SK-N-SH (cell line): Measurements from ENCODE around the gene SATL1. TPM values are rescaled to one million over a fixed set of nuclear protein-coding genes. Genes with fewer than 3 reads are reported as not detected.
"Not testable (repeated sequence)": the region's sequence is repeated elsewhere in the genome, so short reads cannot be mapped to it uniquely, and the experiment has no call there.

Experiments used
- CTCF ChIA-PET: fragments of 300-600, 350-600 bp; formaldehyde crosslinking; extraction: SDS; loops from one replicate; lab custom pipeline; 2021; lab: Yijun Ruan, JAX
- POLR2A ChIA-PET: fragments of 350-600 bp; sonication (Branson Sonifier 250); formaldehyde crosslinking; extraction: SDS; loops from one replicate; lab custom pipeline; 2020; ENCODE audit warnings: antibody characterized with exemption, inconsistent platforms; lab: Yijun Ruan, JAX
- DNase-seq: peaks from one replicate; pipeline ENCODE4 v3.0.0; 2012
- H2AFZ ChIP-seq: fragments of 200-600 bp; sonication (generic); 2 replicates; pipeline ENCODE4 v1.8.1; 2016; ENCODE audit warnings: antibody characterized with exemption, mild to moderate bottlenecking, low read depth
- H3F3A ChIP-seq: fragments of 200-600 bp; sonication (generic); replicated peaks from 2 replicates; pipeline ENCODE3; 2016; ENCODE audit warnings: antibody characterized with exemption, mild to moderate bottlenecking; ENCODE audit not compliant: insufficient read depth
- H3K27ac ChIP-seq, 2 experiments: fragments of 200-500 bp in 1 of 2; fragments of 200-600 bp in 1 of 2; sonication (Bioruptor generic) in 1 of 2; sonication (generic), shearing (Covaris generic) in 1 of 2; 2 replicates each; pipeline versions ENCODE4 v1.5.1 to v1.6.1; 2014 to 2016; ENCODE audit warnings: low read depth in 2 of 2, inconsistent platforms in 1 of 2, low read length in 1 of 2, mild to moderate bottlenecking in 1 of 2, mixed read lengths in 1 of 2
- H3K27me3 ChIP-seq: fragments of 200-600 bp; sonication (generic), shearing (Covaris generic); 2 replicates; pipeline ENCODE4 v1.6.1; 2016; ENCODE audit warnings: mixed run types; ENCODE audit not compliant: insufficient read depth
- H3K36me3 ChIP-seq, 2 experiments: fragments of 200-500 bp in 1 of 2; fragments of 200-600 bp in 1 of 2; sonication (Bioruptor generic) in 1 of 2; sonication (generic) in 1 of 2; replicated peaks in 1 of 2; 2 replicates each; pipeline versions ENCODE3 to v1.5.1; 2014 to 2016; ENCODE audit warnings: low read length in 1 of 2, mild to moderate bottlenecking in 1 of 2; ENCODE audit not compliant: insufficient read depth in 2 of 2, control insufficient read depth in 1 of 2
- H3K4me1 ChIP-seq, 2 experiments: fragments of 200-500 bp in 1 of 2; fragments of 200-600 bp in 1 of 2; sonication (Bioruptor generic) in 1 of 2; sonication (generic), shearing (Covaris generic) in 1 of 2; 2 replicates each; pipeline versions ENCODE4 v1.5.1 to v1.6.1; 2014 to 2016; ENCODE audit warnings: low read depth in 1 of 2, low read length in 1 of 2, mixed run types in 1 of 2; ENCODE audit not compliant: insufficient read depth in 2 of 2, control insufficient read depth in 1 of 2
- H3K4me2 ChIP-seq: fragments of 200-600 bp; sonication (generic), shearing (Covaris generic); 2 replicates; pipeline ENCODE4 v1.6.1; 2017; ENCODE audit warnings: mixed run types
- H3K4me3 ChIP-seq, 2 experiments: fragments of 200-500 bp in 1 of 2; fragments of 200-600 bp in 1 of 2; sonication (Bioruptor generic) in 1 of 2; sonication (generic), shearing (Covaris generic) in 1 of 2; 2 replicates each; pipeline versions ENCODE4 v1.5.1 to v1.8.1; 2014 to 2016; ENCODE audit warnings: low read depth in 2 of 2, inconsistent platforms in 1 of 2, low read length in 1 of 2, mild to moderate bottlenecking in 1 of 2, mixed read lengths in 1 of 2, moderate library complexity in 1 of 2
- H3K79me2 ChIP-seq: fragments of 200-600 bp; sonication (generic); 2 replicates; pipeline ENCODE4 v1.8.1; 2017; ENCODE audit warnings: mild to moderate bottlenecking; ENCODE audit not compliant: insufficient read depth
- H3K9ac ChIP-seq: fragments of 200-600 bp; sonication (generic); 2 replicates; pipeline ENCODE4 v1.6.1; 2017; ENCODE audit warnings: mixed run types
- H3K9me2 ChIP-seq: fragments of 200-600 bp; sonication (generic); 2 replicates; pipeline ENCODE4 v1.6.1; 2017; ENCODE audit warnings: mixed run types
- H3K9me3 ChIP-seq: fragments of 200-600 bp; sonication (generic); 2 replicates; pipeline ENCODE4 v1.6.1; 2017; ENCODE audit warnings: mixed run types, mild to moderate bottlenecking, moderate library complexity
- H4K20me1 ChIP-seq: fragments of 200-600 bp; sonication (generic); 2 replicates; pipeline ENCODE4 v1.6.1; 2017; ENCODE audit warnings: mild to moderate bottlenecking, mixed run types; ENCODE audit not compliant: insufficient read depth
- MXI1 ChIP-seq: IDR thresholded peaks from 2 replicates; pipeline ENCODE4 v1.6.1; 2012; ENCODE audit warnings: mild to moderate bottlenecking, low read depth, low read length, improper control_type of control experiment
- RAD21 ChIP-seq: IDR thresholded peaks from 2 replicates; pipeline ENCODE4 v1.6.1; 2012; ENCODE audit warnings: mild to moderate bottlenecking, low read length
- SIN3A ChIP-seq: IDR thresholded peaks from 2 replicates; pipeline ENCODE4 v1.6.1; 2012; ENCODE audit warnings: low read depth, mild to moderate bottlenecking, low read length, moderate library complexity, borderline replicate concordance
- SMC3 ChIP-seq: IDR thresholded peaks from 2 replicates; pipeline ENCODE4 v1.6.1; 2012; ENCODE audit warnings: low read depth, low read length, improper control_type of control experiment
- WGBS: methylation state at CpG from one replicate; pipeline ENCODE4 v1.1.6; 2017; ENCODE audit warnings: low lambda C conversion rate; 5-methylcytosine and 5-hydroxymethylcytosine counted together
- polyA plus RNA-seq, 3 experiments: library from polyadenylated mRNA; depleted of rRNA; stranded (reverse); fragments of >200 nt; gene quantifications; 2 replicates each; pipeline ENCODE4 v1.2.3, GENCODE V29; 2012
- TF ChIP-seq, protein P1 (sequence below): fragments of 150-350 bp; IDR thresholded peaks from 2 replicates; pipeline ENCODE4 v1.6.1; 2016; ENCODE audit warnings: mild to moderate bottlenecking, low read depth, low read length
- TF ChIP-seq, protein P2 (sequence below): fragments of 200-600 bp; sonication (generic); IDR thresholded peaks from 2 replicates; pipeline ENCODE4 v1.6.1; 2017; ENCODE audit warnings: antibody characterized with exemption, mild to moderate bottlenecking, moderate library complexity

Gene SATL1
- polyA plus RNA-seq, 1 of the 3 experiments (the other 2 are of a cell fraction), result not detected

DNA sequence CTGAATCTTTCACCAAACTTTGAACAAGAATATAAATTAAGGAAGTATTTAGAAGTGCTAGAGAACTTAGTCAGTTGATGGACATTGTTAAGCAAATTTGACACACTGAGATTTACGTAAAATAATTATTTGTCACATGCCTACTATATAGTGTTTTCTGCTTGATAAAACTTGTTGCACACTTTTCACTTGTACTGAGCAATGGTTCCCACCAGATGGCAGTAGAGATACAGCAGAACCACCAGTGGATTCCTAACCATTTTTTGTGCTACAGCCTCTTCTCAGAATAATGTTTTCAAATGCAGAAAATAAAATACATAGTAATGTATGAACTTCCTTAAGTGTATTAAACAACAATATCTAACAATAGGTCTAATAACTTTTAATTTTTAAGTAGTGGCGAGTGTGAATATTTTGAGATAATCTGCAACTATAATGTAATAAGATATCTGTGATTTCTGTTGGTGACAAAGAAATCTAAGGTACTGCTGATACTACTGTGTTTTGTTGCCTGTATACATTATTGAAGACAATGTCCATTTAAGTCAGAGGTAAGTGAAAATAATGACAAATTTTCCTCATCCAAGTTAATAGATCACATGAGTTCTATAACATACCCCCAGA is 158.7 kb downstream of the SATL1 start:
- no peaks in the 10 kb centered on the region for H4K20me1 ChIP-seq
- no peak overlapping the region for H3K9ac ChIP-seq
- no peak overlapping the region for H3K4me2 ChIP-seq
- WGBS, result 41% methylated on average over 2 of the region's 2 CpGs
- no peak overlapping the region for H3K4me3 ChIP-seq
- peak; percentile 50 for DNase-seq
- no peaks in the 10 kb centered on the region for H3K4me1 ChIP-seq
- peaks cover 2% of the 10 kb centered on the region for H3F3A ChIP-seq
- no peaks in the 10 kb centered on the region for H3K9me2 ChIP-seq
- TF ChIP-seq SIN3A, result no peak
- peak; percentile 51 for TF ChIP-seq SMC3
- TF ChIP-seq, protein P1, sequence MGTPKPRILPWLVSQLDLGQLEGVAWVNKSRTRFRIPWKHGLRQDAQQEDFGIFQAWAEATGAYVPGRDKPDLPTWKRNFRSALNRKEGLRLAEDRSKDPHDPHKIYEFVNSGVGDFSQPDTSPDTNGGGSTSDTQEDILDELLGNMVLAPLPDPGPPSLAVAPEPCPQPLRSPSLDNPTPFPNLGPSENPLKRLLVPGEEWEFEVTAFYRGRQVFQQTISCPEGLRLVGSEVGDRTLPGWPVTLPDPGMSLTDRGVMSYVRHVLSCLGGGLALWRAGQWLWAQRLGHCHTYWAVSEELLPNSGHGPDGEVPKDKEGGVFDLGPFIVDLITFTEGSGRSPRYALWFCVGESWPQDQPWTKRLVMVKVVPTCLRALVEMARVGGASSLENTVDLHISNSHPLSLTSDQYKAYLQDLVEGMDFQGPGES, result no peak
- TF ChIP-seq MXI1, result no peak
- TF ChIP-seq, protein P2, sequence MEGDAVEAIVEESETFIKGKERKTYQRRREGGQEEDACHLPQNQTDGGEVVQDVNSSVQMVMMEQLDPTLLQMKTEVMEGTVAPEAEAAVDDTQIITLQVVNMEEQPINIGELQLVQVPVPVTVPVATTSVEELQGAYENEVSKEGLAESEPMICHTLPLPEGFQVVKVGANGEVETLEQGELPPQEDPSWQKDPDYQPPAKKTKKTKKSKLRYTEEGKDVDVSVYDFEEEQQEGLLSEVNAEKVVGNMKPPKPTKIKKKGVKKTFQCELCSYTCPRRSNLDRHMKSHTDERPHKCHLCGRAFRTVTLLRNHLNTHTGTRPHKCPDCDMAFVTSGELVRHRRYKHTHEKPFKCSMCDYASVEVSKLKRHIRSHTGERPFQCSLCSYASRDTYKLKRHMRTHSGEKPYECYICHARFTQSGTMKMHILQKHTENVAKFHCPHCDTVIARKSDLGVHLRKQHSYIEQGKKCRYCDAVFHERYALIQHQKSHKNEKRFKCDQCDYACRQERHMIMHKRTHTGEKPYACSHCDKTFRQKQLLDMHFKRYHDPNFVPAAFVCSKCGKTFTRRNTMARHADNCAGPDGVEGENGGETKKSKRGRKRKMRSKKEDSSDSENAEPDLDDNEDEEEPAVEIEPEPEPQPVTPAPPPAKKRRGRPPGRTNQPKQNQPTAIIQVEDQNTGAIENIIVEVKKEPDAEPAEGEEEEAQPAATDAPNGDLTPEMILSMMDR, result peak; percentile 95
- peak; percentile 67 for TF ChIP-seq RAD21
- peaks cover 8 to 16% of the 10 kb centered on the region in 2 experiments for H3K36me3 ChIP-seq
- POLR2A ChIA-PET, result no interaction called here
- CTCF ChIA-PET, result interaction anchor here (0.6 to 2.3 kb wide), 14 partner anchors 10 to 392 kb away, joined by 3 to 21 read pairs (median 4); no protein-coding TSS in a partner anchor
- no peak overlapping the region for H3K27ac ChIP-seq
- H3K79me2 ChIP-seq, result no peaks in the 10 kb centered on the region
- no peaks in the 10 kb centered on the region for H3K27me3 ChIP-seq
- H2AFZ ChIP-seq, result no peak overlapping the region
- no peaks in the 10 kb centered on the region for H3K9me3 ChIP-seq

DNA sequence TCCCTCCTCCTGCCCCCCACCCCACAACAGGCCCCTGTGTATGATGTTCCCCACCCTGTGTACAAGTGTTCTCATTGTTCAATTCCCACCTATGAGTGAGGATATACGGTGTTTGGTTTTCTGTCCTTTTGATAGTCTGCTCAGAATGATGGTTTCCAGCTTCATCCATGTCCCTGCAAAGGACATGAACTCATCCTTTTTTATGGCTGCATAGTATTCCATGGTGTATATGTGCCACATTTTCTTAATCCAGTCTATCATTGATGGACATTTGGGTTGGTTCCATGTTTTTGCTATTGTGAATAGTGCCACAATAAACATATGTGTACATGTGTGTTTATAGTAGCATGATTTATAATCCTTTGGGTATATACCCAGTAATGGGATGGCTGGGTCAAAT is 166.3 kb downstream of the SATL1 start:
- CTCF ChIA-PET, H3K79me2 ChIP-seq, H3K27me3 ChIP-seq, H3K4me2 ChIP-seq, H2AFZ ChIP-seq, H3K9me3 ChIP-seq, H3F3A ChIP-seq, H3K4me3 ChIP-seq, POLR2A ChIA-PET, H3K27ac ChIP-seq, H3K9ac ChIP-seq, H3K4me1 ChIP-seq, H4K20me1 ChIP-seq, DNase-seq, H3K9me2 ChIP-seq: not testable (repeated sequence)
- 88% methylated on average over 1 of the region's 1 CpG for WGBS
- H3K36me3 ChIP-seq, result peaks cover 13 to 22% of the 10 kb centered on the region in 2 experiments
